Measurements from ENCODE around the gene FBXO33.

FBXO33 gene

DNA sequence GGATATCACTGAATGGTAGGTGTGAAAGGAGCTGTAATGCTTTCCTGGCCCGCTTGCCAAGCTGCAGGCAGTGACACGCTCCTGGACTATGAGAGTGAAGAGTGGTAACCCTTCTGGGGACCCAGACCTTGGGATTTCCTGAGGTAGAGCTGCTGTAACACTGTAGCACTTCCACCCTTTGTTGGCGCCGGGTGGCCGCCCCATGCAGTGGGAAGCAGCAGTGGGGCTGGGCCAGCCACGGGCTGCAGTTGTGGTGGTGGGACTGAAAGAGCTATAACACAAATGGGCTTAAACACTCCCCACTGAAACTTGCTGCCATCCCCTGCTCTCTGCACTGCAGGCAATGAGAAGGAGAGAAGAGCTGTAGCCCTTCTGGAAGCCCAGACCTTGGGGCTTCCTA, 9.6 kb upstream of the FBXO33 start:
- Histone ChIP-seq H3K27me3 (replicated peaks in 2 of 5; ENCODE audit: control insufficient read depth in 4 of 5, insufficient read depth in 5 of 5, low read length in 4 of 5) (no peaks in the 10 kb centered on the region), H3K4me1 (ENCODE audit: control extremely low read depth in 1 of 4, control insufficient read depth in 4 of 4, insufficient read depth in 4 of 4, low read length in 3 of 4) (no peaks in the 10 kb centered on the region), H3K36me3 (ENCODE audit: control insufficient read depth in 4 of 4, insufficient read depth in 4 of 4, low read length in 3 of 4) (no peaks in the 10 kb centered on the region), H3K4me3 (ENCODE audit: control insufficient read depth in 1 of 7, extremely low read depth in 1 of 7, insufficient read depth in 4 of 7, low read depth in 2 of 7, low read length in 6 of 7) (no peak overlapping the region), H3K9me3 (ENCODE audit: control extremely low read depth in 1 of 5, control insufficient read depth in 4 of 5, insufficient read depth in 2 of 5, low read depth in 1 of 5, low read length in 4 of 5) (peaks cover 0 to 8% (median 6%) of the 10 kb centered on the region in 5 experiments), H3K27ac (ENCODE audit: insufficient read depth in 1 of 2, low read depth in 1 of 2, low read length in 2 of 2, poor library complexity in 1 of 2, severe bottlenecking in 2 of 2) (no peak overlapping the region)
- ChIA-PET POLR2A (no interaction called here), CTCF (interaction anchor here (0.5 to 0.7 kb wide), 2 partner anchors 10 to 113 kb away, joined by 3 read pairs; partner anchors contain the start of gene FBXO33)
- no peak for DNase-seq
- 92% methylated on average over 2 of the region's 6 CpGs for whole genome bisulfite sequencing (ENCODE audit: insufficient coverage)

DNA sequence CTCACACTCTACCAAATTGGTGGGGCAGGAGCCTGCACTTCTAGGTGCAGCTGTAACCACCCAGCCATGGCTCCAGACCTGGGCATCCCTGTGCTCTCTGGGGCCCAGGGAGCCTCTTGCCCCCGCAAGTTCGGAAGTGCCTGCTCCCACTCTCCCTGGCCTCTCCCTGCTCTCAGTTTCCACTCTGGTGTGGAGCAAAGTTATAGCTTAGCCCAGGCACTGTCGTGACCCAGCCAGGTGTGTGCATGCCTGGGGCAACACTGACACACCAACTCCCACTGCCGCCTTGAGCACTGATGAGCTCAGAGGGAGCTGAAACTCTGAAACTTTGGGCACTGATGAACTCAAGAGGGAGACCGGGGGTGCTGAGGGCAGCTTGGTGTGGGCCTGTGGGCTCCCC, 8.7 kb upstream of the FBXO33 start:
- DNase-seq: no peak
- Histone ChIP-seq H3K9me3 (ENCODE audit: control extremely low read depth in 1 of 5, control insufficient read depth in 4 of 5, insufficient read depth in 2 of 5, low read depth in 1 of 5, low read length in 4 of 5) (peaks cover 0 to 8% (median 6%) of the 10 kb centered on the region in 5 experiments), H3K4me1 (ENCODE audit: control extremely low read depth in 1 of 4, control insufficient read depth in 4 of 4, insufficient read depth in 4 of 4, low read length in 3 of 4) (no peaks in the 10 kb centered on the region), H3K4me3 (ENCODE audit: control insufficient read depth in 1 of 7, extremely low read depth in 1 of 7, insufficient read depth in 4 of 7, low read depth in 2 of 7, low read length in 6 of 7) (no peak overlapping the region), H3K36me3 (ENCODE audit: control insufficient read depth in 4 of 4, insufficient read depth in 4 of 4, low read length in 3 of 4) (no peaks in the 10 kb centered on the region), H3K27ac (ENCODE audit: insufficient read depth in 1 of 2, low read depth in 1 of 2, low read length in 2 of 2, poor library complexity in 1 of 2, severe bottlenecking in 2 of 2) (no peak overlapping the region), H3K27me3 (replicated peaks in 2 of 5; ENCODE audit: control insufficient read depth in 4 of 5, insufficient read depth in 5 of 5, low read length in 4 of 5) (no peaks in the 10 kb centered on the region)
- POLR2A ChIA-PET: no interaction called here
- WGBS (ENCODE audit: insufficient coverage): 98% methylated on average over 5 of the region's 5 CpGs
- CTCF ChIA-PET: no interaction called here

DNA sequence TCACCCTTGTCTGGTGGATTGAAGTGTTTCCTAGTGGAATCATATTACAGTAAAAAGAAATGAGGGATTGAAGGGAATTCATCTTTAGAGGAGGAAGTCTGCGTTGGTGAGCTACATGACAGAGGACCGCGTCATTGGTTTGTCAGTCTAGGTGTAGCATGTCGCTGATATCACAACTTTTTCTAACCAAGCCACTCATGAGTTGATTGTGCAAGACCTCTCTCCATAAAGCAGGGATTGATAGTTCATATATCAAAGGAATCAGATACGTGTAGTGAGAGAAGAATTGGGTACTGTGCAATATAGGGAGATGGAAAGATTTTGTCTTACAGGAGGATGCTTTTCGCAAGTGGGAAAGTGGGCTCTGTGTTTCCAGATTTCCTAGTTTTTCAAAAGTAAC, 3.0 kb upstream of the FBXO33 start:
- Histone ChIP-seq H3K36me3 (ENCODE audit: control insufficient read depth in 4 of 4, insufficient read depth in 4 of 4, low read length in 3 of 4) (no peaks in the 10 kb centered on the region), H3K4me1 (ENCODE audit: control extremely low read depth in 1 of 4, control insufficient read depth in 4 of 4, insufficient read depth in 4 of 4, low read length in 3 of 4) (peaks cover 11 to 24% (median 16%) of the 10 kb centered on the region in 4 experiments), H3K27ac (ENCODE audit: insufficient read depth in 1 of 2, low read depth in 1 of 2, low read length in 2 of 2, poor library complexity in 1 of 2, severe bottlenecking in 2 of 2) (no peak overlapping the region), H3K27me3 (replicated peaks in 2 of 5; ENCODE audit: control insufficient read depth in 4 of 5, insufficient read depth in 5 of 5, low read length in 4 of 5) (no peaks in the 10 kb centered on the region), H3K9me3 (ENCODE audit: control extremely low read depth in 1 of 5, control insufficient read depth in 4 of 5, insufficient read depth in 2 of 5, low read depth in 1 of 5, low read length in 4 of 5) (no peaks in the 10 kb centered on the region), H3K4me3 (ENCODE audit: control insufficient read depth in 1 of 7, extremely low read depth in 1 of 7, insufficient read depth in 4 of 7, low read depth in 2 of 7, low read length in 6 of 7) (no peak overlapping the region)
- WGBS (ENCODE audit: insufficient coverage): 96% methylated on average over 4 of the region's 6 CpGs
- ChIA-PET POLR2A (no interaction called here), CTCF (interaction anchor here (0.9 kb wide), 1 partner anchor 21 kb away, joined by 3 read pairs; no protein-coding TSS in a partner anchor)
- no peak for DNase-seq

DNA sequence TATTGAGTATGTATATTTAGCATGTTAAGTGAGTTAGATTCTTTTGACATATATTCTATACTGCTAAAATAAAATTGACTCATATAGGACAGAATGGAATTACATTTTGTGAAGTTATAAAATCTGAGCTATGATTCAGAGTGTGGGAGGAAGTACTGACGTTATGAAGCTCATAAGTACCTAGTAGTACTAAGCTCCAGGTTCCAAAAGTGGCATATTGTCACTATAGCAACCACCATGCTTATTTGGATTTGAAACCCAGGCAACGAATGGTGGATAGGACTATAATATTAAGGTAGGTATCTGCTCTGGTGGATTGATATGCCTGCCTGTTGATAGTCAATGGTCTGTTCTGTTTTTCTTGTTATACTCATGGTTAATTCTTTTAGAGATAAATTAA, 2.2 kb upstream of the FBXO33 start:
- H3K9me3 ChIP-seq (ENCODE audit: control extremely low read depth in 1 of 5, control insufficient read depth in 4 of 5, insufficient read depth in 2 of 5, low read depth in 1 of 5, low read length in 4 of 5): no peaks in the 10 kb centered on the region
- H3K4me3 ChIP-seq (ENCODE audit: control insufficient read depth in 1 of 7, extremely low read depth in 1 of 7, insufficient read depth in 4 of 7, low read depth in 2 of 7, low read length in 6 of 7): no peak overlapping the region
- no peaks in the 10 kb centered on the region for H3K36me3 ChIP-seq (ENCODE audit: control insufficient read depth in 4 of 4, insufficient read depth in 4 of 4, low read length in 3 of 4)
- ChIA-PET POLR2A (no interaction called here), CTCF (interaction anchor here (0.9 kb wide), 1 partner anchor 22 kb away, joined by 3 read pairs; no protein-coding TSS in a partner anchor)
- H3K4me1 ChIP-seq (ENCODE audit: control extremely low read depth in 1 of 4, control insufficient read depth in 4 of 4, insufficient read depth in 4 of 4, low read length in 3 of 4): peaks cover 18 to 33% (median 24%) of the 10 kb centered on the region in 4 experiments
- peak in 2 of 3 donors; percentile 31 to 41 for DNase-seq
- WGBS (ENCODE audit: insufficient coverage): 83% methylated on average over 1 of the region's 2 CpGs
- no peaks in the 10 kb centered on the region for H3K27me3 ChIP-seq (replicated peaks in 2 of 5; ENCODE audit: control insufficient read depth in 4 of 5, insufficient read depth in 5 of 5, low read length in 4 of 5)
- no peak overlapping the region for H3K27ac ChIP-seq (ENCODE audit: insufficient read depth in 1 of 2, low read depth in 1 of 2, low read length in 2 of 2, poor library complexity in 1 of 2, severe bottlenecking in 2 of 2)

DNA sequence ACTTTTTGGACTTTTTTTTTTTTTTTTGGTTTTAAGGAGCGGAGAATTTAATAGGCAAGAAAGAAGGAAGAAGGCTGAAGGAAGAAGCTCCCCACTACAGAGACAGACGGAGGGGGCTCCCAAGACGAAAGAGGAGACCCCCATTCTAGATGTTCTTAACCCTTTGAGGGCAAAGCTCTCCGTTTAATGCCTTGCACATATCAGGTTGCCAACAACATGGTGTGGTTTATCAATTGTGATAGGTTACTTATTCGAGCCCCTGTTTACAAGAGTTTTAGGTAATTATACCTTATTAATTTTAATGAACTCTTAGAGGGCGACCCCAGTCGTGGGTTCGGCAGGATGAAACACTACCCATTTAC, 1.2 kb upstream of the FBXO33 start:
- no peaks in the 10 kb centered on the region for H3K27me3 ChIP-seq (replicated peaks in 2 of 5; ENCODE audit: control insufficient read depth in 4 of 5, insufficient read depth in 5 of 5, low read length in 4 of 5)
- no peaks in the 10 kb centered on the region for H3K36me3 ChIP-seq (ENCODE audit: control insufficient read depth in 4 of 4, insufficient read depth in 4 of 4, low read length in 3 of 4)
- no peaks in the 10 kb centered on the region for H3K9me3 ChIP-seq (ENCODE audit: control extremely low read depth in 1 of 5, control insufficient read depth in 4 of 5, insufficient read depth in 2 of 5, low read depth in 1 of 5, low read length in 4 of 5)
- peaks cover 18 to 38% (median 31%) of the 10 kb centered on the region in 4 experiments for H3K4me1 ChIP-seq (ENCODE audit: control extremely low read depth in 1 of 4, control insufficient read depth in 4 of 4, insufficient read depth in 4 of 4, low read length in 3 of 4)
- peak overlapping the region in 6 of 7 experiments; percentile 77 to 90 (median 85) for H3K4me3 ChIP-seq (ENCODE audit: control insufficient read depth in 1 of 7, extremely low read depth in 1 of 7, insufficient read depth in 4 of 7, low read depth in 2 of 7, low read length in 6 of 7)
- 0% methylated on average over 2 of the region's 8 CpGs for WGBS (ENCODE audit: insufficient coverage)
- no peak for DNase-seq
- ChIA-PET CTCF (interaction anchor here (0.9 to 1.6 kb wide), 2 partner anchors 15 to 194 kb away, joined by 3 read pairs; no protein-coding TSS in a partner anchor), POLR2A (no interaction called here)
- peak overlapping the region in 1 of 2 experiments; percentile 73 for H3K27ac ChIP-seq (ENCODE audit: insufficient read depth in 1 of 2, low read depth in 1 of 2, low read length in 2 of 2, poor library complexity in 1 of 2, severe bottlenecking in 2 of 2)

DNA sequence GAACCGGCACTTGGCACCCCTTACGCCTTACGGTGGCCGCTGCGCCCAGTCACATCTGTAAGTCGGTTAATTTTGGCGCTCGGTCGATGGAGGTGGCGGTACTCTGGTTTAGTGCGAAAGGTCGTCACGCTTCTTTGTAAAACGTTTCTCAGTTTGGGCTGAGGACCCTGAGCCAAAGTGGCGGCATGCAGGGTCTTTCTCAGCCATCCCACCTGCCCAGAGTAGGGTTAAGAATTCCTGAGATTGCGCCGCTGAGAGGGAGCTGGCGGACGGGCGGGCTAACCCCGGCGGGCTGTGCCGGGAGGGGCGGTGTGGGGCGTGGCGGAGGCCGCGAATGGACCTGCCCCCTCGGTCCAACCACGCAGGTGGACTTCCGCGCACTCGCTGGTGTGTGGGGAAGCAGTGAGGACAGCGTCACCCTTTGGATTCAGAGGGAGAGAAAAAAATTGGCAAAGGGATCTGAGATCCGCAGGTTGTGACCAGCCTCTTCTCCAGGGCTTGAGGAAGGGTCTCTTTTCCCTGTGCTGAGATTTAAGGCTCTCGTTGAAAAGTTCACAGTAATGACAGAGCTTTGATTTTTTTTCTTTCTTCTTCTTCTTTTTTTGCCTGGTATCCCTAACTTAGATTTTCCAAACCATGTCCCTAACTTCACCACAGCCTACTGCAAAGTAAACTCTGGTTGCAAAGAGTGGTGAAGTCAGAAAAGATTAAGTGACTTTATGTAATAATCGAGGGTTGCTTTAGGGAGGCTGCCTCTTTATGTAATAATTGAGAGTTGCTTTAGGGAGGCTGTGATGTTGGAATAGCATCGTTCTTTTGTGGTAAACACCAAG, 602 bp upstream of the FBXO33 start:
- DNase-seq: peak; percentile 75 to 84 (median 78)
- ChIA-PET POLR2A (interaction anchor here (1.0 to 2.0 kb wide), 4 partner anchors 9 to 319 kb away, joined by 3 to 6 read pairs (median 4); no protein-coding TSS in a partner anchor), CTCF (interaction anchor here (0.9 to 1.6 kb wide), 5 partner anchors 11 to 201 kb away, joined by 3 to 6 read pairs (median 3); no protein-coding TSS in a partner anchor)
- Histone ChIP-seq H3K4me3 (ENCODE audit: control insufficient read depth in 1 of 7, extremely low read depth in 1 of 7, insufficient read depth in 4 of 7, low read depth in 2 of 7, low read length in 6 of 7) (peak overlapping the region; percentile 45 to 90 (median 84)), H3K4me1 (ENCODE audit: control extremely low read depth in 1 of 4, control insufficient read depth in 4 of 4, insufficient read depth in 4 of 4, low read length in 3 of 4) (peaks cover 18 to 38% (median 31%) of the 10 kb centered on the region in 4 experiments), H3K36me3 (ENCODE audit: control insufficient read depth in 4 of 4, insufficient read depth in 4 of 4, low read length in 3 of 4) (peaks cover 0 to 2% (median 0%) of the 10 kb centered on the region in 4 experiments), H3K27ac (ENCODE audit: insufficient read depth in 1 of 2, low read depth in 1 of 2, low read length in 2 of 2, poor library complexity in 1 of 2, severe bottlenecking in 2 of 2) (peak overlapping the region; percentile 40 to 73), H3K27me3 (replicated peaks in 2 of 5; ENCODE audit: control insufficient read depth in 4 of 5, insufficient read depth in 5 of 5, low read length in 4 of 5) (no peaks in the 10 kb centered on the region), H3K9me3 (ENCODE audit: control extremely low read depth in 1 of 5, control insufficient read depth in 4 of 5, insufficient read depth in 2 of 5, low read depth in 1 of 5, low read length in 4 of 5) (no peaks in the 10 kb centered on the region)
- WGBS (ENCODE audit: insufficient coverage): under 1% methylated on average over 37 of the region's 38 CpGs
